DMS79 (cell line): Measurements from ENCODE around the gene CBFB.

Experiments
- DNase-seq: peaks from one replicate; lab custom pipeline; 2025; lab: John Stamatoyannopoulos, UW

The CBFB gene

GRCh38 chr16:67016681-67017420, 12.1 kb upstream of the CBFB start:
- no peak for DNase-seq

GRCh38 chr16:67017421-67017750, 11.6 kb upstream of the CBFB start:
- no peak for DNase-seq

- peak; percentile 64 for DNase-seq
Measured at GRCh38 chr16:67017810-67018488, 11.0 kb upstream of the CBFB start.

DNA sequence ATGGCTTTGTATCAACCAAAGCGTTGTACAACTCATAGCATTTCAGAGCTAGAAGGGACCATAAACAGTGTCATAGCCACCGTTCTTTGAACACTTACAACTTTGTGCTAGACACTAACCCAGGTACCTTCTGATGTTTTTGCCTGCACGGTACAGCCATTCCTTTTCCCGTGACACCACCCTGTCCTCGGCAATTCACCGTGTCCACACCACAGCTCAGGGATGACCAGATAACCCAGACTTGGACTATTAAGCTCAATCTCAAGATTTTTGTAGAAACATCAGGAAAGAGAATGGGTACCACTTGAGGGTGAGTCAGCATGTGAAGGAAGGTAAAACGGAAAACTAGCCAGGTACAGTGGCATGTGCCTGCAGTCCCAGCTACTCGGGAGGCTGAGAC, 9.8 kb upstream of the CBFB start:
- no peak for DNase-seq

DNA sequence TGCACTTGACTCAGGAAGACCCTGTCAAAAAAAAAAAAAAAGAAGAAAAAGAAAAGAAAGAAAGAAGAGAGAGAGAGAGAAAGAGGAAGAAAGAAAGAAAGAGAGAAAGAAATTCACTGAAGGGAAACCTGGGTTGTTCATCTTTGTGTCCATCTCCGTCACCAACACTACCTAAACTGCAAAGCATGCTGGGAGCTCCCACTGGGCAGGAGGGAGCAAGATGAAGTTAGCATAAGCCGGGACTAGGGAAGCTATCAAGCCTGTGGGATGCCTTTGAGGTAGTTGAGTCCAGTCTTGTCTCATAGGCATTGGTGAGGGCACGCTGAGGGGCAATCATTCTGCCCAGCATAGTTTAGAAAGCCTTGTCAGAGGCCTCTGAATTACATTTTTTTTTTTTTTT, 7.6 kb upstream of the CBFB start:
- no peak for DNase-seq

GRCh38 chr16:67022531-67023214, 6.3 kb upstream of the CBFB start:
- DNase-seq, result no peak

GRCh38 chr16:67023689-67024088, 5.3 kb upstream of the CBFB start:
- no peak for DNase-seq

GRCh38 chr16:67024384-67025209, 4.4 kb upstream of the CBFB start:
- peak; percentile 25 for DNase-seq

GRCh38 chr16:67025210-67025550, 3.8 kb upstream of the CBFB start:
- DNase-seq, result no peak

GRCh38 chr16:67026570-67026969, 2.4 kb upstream of the CBFB start:
- no peak for DNase-seq

- no peak for DNase-seq
Measured at GRCh38 chr16:67027046-67027445, 1.9 kb upstream of the CBFB start.

GRCh38 chr16:67028167-67028695, 718 bp upstream of the CBFB start:
- no peak for DNase-seq

DNA sequence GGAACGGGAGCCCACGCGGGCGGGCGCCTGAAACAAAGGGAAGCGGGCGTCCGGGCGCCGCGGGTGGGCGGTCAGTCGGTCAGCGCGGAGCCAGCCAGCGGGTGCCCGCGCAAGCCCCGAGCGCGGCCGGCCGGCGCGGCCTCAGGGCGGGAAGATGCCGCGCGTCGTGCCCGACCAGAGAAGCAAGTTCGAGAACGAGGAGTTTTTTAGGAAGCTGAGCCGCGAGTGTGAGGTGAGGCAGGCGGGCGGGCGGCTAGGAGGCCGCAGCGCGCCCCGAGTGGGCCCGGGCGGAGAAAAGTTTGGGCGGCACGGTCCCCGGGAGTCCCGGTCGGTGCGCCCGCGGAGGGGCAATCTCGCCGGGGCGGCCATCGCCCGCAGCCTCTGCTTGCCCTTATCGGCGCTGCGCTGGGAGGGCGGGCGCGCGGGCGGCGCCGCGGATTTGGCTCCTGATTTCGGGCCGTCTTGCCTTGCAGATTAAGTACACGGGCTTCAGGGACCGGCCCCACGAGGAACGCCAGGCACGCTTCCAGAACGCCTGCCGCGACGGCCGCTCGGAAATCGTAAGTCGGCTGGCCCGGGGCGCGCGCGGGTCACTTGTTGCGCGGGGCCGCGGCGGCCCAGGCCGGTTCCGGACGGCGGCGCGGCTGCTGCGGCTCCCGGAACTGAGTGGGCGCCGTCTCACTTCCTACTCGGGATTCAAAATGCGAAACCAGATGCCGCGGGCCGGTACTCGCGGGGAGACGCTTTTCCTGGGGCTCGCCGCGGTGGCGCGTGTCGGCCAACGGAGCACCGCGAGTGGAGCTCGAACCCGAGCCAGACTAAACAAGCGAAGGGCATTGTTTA, 526 bp downstream of the CBFB start:
- no peak for DNase-seq

DNA sequence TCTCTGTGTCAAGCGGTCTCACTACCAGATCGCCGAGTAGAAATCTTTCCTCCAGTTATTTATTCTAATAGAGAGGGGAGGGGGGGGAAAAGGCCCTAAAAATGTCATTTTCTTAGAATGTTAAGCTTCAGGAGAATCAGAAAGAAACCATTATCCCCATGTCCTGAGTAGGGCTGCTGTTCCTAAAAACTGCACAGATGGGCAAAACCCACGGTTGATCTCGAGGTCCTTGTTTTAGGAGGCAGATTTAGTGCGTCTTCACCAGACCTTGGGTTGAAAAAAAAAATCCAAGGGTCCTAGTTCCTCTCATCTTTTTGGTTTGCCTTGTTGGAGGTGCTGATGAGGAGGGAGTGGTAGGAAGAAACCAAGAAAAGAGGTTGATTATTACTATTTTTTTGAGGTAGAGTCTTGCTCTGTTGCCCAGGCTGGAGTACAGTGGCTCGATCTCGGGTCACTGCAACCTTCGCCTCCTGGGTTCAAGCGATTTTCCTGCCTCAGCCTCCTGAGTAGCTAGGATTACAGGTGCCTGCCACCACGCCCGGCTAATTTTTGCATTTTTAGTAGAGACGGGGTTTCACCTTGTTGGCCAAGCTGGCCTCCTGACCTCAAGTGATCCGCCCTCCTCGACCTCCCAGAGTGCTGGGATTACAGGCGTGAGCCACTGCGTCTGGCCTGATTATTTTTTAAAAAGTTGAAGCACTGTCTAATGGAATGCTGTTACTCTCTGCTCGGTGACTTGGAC, 1.4 kb downstream of the CBFB start:
- no peak for DNase-seq

GRCh38 chr16:67034487-67034886, 5.5 kb downstream of the CBFB start:
- DNase-seq, result no peak

- DNase-seq, result no peak
Measured at GRCh38 chr16:67035364-67035763, 6.4 kb downstream of the CBFB start.

GRCh38 chr16:67036323-67036741, 7.4 kb downstream of the CBFB start:
- DNase-seq, result no peak

DNA sequence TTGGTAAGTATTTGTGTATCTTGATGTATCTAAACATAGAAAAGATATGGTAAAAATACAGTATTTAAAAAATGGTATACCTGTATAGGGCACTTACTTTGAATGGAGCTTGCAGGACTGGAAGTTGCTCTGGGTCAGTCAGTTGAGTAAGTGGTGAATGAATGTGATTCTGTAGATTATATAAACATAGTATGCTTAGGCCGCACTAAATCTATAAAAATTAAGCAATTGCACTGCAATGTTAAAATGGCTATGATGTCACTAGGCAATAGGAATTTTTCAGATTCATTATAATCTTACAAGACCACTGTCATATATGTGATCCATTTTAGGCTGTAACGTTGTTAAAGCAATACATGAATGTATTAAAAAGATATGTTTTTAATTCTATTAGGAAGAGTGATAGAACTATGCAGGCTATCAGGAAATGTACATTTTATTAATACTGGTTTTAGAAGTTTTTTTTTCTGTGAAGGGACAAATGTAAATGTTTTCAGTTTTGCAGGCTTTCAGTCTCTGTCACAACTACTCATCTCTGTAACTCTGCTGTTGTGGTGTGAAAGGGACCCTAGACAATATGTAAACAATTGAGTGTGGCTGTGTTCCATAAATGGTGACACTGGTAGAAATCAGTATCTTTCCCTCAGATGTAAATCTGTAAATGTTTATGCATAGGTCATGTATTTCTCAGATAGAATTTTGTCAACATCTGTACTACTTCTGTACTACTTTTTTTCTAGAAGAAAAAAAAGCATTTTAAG, 10.5 kb downstream of the CBFB start:
- no peak for DNase-seq

- no peak for DNase-seq
Measured at GRCh38 chr16:67040166-67040565, 11.2 kb downstream of the CBFB start.

GRCh38 chr16:67040906-67041305, 12.0 kb downstream of the CBFB start:
- DNase-seq, result no peak
